ENCODE measurements around the gene ATRN.

DNA sequence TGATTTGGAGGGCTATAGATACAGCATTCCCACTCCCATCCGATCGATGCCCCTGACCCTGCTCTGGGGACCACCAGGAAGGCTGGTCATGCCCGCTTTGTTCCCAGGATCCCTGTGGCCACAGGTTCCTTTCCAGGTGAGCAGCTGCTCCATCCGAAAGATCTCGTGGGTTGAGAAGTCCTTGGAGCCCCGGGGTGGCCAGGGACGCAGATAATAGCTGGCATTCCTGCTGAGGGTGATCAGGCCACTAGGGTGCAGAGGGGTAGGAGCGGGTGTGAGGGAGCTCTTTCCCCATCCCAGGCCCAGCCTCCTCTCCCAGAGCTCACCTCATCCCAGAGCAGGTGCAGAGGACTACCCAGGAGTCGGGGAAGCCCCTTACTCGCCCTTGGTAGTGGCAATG, 203.6 kb downstream of the ATRN start:
- TF ChIP-seq YY1 (IDR thresholded peaks at IDR 0.05; ENCODE audit: insufficient read depth, insufficient read length) (no peak), ZNF274 (IDR thresholded peaks at IDR 0.05; ENCODE audit: low read depth, low read length) (no peak)
